Measurements from ENCODE around the gene C4A. TPM values are rescaled to one million over a fixed set of nuclear protein-coding genes. Genes with fewer than 3 reads are reported as not detected.

The C4A gene
- total and polyA plus RNA-seq, 2 of the 4 experiments (the other 2 are of a cell fraction) = 0.90 to 3.8 TPM

DNA sequence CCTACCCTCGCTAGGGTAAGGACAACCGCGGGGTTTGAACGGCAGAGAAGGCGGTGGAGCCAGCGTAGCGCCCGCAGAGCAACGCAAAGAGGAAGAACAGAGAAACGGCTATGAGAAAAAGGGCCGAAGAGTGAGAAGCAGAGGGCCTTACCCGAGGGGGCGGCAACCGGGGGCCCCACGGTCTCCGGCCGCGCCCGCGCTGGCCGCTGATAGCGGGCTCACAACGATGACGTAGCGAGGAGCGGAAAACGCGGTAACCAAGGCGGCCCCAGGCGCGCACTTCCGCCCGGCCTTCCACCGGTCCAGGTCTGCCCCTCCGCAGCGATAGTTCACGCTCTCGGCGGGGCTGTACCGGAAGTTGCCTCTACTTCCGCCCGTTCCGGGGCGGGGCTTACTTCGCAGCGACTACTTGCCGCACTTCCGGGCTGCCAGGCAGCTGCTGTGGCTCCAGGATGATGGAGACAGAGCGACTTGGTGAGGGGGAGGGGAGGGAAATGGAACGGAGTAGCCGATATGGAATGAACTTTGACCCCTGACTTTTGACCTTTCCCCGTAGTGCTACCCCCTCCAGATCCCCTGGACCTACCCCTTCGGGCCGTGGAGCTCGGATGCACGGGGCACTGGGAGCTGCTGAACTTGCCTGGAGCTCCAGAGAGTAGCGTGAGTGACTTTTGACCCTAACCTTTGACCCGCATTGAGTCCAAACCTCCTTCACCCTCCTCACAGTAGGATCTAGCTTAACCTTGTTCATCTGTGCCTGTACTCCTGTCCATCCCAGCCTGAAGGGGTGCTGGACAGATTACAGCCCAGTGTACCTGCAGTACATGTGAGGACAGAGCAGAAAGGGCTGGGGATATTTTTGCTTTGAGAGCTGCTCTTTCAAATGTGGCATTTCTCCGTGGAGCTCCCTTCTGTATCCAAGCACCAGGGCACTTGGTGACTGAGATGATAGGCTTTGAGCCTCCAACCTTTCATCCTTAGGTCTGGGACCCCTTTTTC lies 22.8 kb upstream of the C4A start, which contains the start of the genes NELFE and SKIC2 (continued):
- TF ChIP-seq MAFK (IDR thresholded peaks at IDR 0.05; ENCODE audit: low read depth, low read length) (no peak; the same call in 1 of the 2 replicates), NFE2L2 (IDR thresholded peaks at IDR 0.05; ENCODE audit: low read depth, low read length) (0 out of 2 replicates have a peak, but pooled peaks have one; percentile 1)
- TF ChIP-seq, protein P1, sequence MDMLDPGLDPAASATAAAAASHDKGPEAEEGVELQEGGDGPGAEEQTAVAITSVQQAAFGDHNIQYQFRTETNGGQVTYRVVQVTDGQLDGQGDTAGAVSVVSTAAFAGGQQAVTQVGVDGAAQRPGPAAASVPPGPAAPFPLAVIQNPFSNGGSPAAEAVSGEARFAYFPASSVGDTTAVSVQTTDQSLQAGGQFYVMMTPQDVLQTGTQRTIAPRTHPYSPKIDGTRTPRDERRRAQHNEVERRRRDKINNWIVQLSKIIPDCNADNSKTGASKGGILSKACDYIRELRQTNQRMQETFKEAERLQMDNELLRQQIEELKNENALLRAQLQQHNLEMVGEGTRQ (IDR thresholded peaks at IDR 0.05; ENCODE audit: low read depth, low read length) = no peak

DNA sequence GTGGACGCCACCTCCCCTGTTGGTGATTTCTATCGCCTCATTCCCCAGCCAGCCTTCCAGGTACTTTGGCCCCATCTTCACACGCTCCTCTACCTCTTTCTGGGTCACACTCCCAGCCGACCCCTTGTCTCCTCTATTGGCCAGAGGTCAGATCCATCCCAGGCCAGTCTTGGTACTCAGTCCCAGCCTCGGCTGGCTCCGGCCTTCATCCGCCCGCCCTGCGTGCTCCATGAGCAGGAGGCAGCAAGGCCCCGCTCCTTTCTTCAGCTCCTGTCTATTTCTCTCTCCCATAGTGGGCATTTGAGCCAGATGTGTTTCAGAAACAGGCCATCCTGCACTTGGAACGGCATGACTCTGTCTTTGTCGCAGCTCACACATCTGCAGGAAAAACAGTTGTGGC lies 20.2 kb upstream of the C4A start:
- no peak overlapping the region for H3K56ac ChIP-seq (ENCODE audit: extremely low read depth, insufficient read depth, low read length)
- ChIA-PET POLR2A (ENCODE audit: unreplicated experiment) (no interaction called here), CTCF (no interaction called here)
- H3K4ac ChIP-seq (ENCODE audit: low read depth, low read length) = no peak overlapping the region
- no peaks in the 10 kb centered on the region for H3K27me3 ChIP-seq (ENCODE audit: control insufficient read depth, insufficient read depth, low read length)
- no peak overlapping the region for H3K4me2 ChIP-seq (ENCODE audit: low read depth, low read length)
- TF ChIP-seq NFE2L2 (IDR thresholded peaks at IDR 0.05; ENCODE audit: low read depth, low read length) (no peak), MAFK (IDR thresholded peaks at IDR 0.05; ENCODE audit: low read depth, low read length) (no peak), CHD1 (IDR thresholded peaks at IDR 0.05; ENCODE audit: low read depth, low read length) (no peak), MAZ (IDR thresholded peaks at IDR 0.05; ENCODE audit: borderline replicate concordance, low read depth, low read length) (no peak), POLR2A (IDR thresholded peaks at IDR 0.05; ENCODE audit: low read depth, low read length) (no peak), RFX5 (IDR thresholded peaks at IDR 0.05; ENCODE audit: low read depth, low read length) (no peak), RAD21 (IDR thresholded peaks at IDR 0.05; ENCODE audit: low read length) (no peak), MXI1 (IDR thresholded peaks at IDR 0.05; ENCODE audit: borderline replicate concordance, low read depth, low read length) (no peak), RCOR1 (IDR thresholded peaks at IDR 0.05; ENCODE audit: insufficient replicate concordance, low read length) (no peak), BHLHE40 (IDR thresholded peaks at IDR 0.05; ENCODE audit: low read depth, low read length) (no peak), CEBPB (IDR thresholded peaks at IDR 0.05; ENCODE audit: low read depth, low read length) (no peak), FOS (IDR thresholded peaks at IDR 0.05; ENCODE audit: low read depth, low read length) (no peak)
- TF ChIP-seq, protein P2, sequence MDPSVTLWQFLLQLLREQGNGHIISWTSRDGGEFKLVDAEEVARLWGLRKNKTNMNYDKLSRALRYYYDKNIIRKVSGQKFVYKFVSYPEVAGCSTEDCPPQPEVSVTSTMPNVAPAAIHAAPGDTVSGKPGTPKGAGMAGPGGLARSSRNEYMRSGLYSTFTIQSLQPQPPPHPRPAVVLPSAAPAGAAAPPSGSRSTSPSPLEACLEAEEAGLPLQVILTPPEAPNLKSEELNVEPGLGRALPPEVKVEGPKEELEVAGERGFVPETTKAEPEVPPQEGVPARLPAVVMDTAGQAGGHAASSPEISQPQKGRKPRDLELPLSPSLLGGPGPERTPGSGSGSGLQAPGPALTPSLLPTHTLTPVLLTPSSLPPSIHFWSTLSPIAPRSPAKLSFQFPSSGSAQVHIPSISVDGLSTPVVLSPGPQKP (IDR thresholded peaks at IDR 0.05; ENCODE audit: borderline replicate concordance, low read depth, low read length) = no peak
- intact Hi-C loops (cut with micrococcal nuclease) (no loop called here), dilution Hi-C loops (cut with HindIII; ENCODE audit: low sequenced_read_pairs, unreplicated experiment) (no loop called here), in situ Hi-C loops (cut with MboI; ENCODE audit: low sequenced_read_pairs) (no loop called here)
- H3K18ac ChIP-seq (ENCODE audit: low read depth, low read length) = no peak overlapping the region
- no peak overlapping the region for H3K14ac ChIP-seq (replicated peaks; ENCODE audit: low read depth, low read length)
- peak overlapping the region; percentile 67 for H2AK9ac ChIP-seq (replicated peaks; ENCODE audit: low read depth, low read length, poor library complexity)
- H2BK120ac ChIP-seq (ENCODE audit: low read depth, low read length) = no peak overlapping the region
- no TSS peak for BruUV-seq (replicated peaks)
- H3K23ac ChIP-seq (ENCODE audit: low read depth, low read length) = no peak overlapping the region
- no peak overlapping the region for H2AFZ ChIP-seq (replicated peaks; ENCODE audit: low read length, poor library complexity)
- H3K9ac ChIP-seq (ENCODE audit: low read depth, low read length) = no peak overlapping the region
- H4K5ac ChIP-seq (ENCODE audit: low read depth, low read length) = no peak overlapping the region
- H3K36me3 ChIP-seq (ENCODE audit: control insufficient read depth, insufficient read depth, low read length) = peaks cover 52% of the 10 kb centered on the region
- no peak overlapping the region for H2BK20ac ChIP-seq (ENCODE audit: low read depth, low read length)
- H2BK15ac ChIP-seq (ENCODE audit: low read depth, low read length) = no peak overlapping the region
- H4K20me1 ChIP-seq (ENCODE audit: insufficient read depth, low read length) = no peaks in the 10 kb centered on the region
- H3K9me1 ChIP-seq (ENCODE audit: insufficient read depth, low read length) = peaks cover 11% of the 10 kb centered on the region
- H4K91ac ChIP-seq (ENCODE audit: insufficient read depth, low read depth, low read length) = no peak overlapping the region
- ATAC-seq (ENCODE audit: low read depth) = no peak
- no peak overlapping the region for H2AK5ac ChIP-seq (ENCODE audit: low read depth, low read length)
- no peak for DNase-seq
- no peak overlapping the region for H4K8ac ChIP-seq (ENCODE audit: low read depth in 2 of 2, low read length in 2 of 2)
- no peaks in the 10 kb centered on the region for H3K9me3 ChIP-seq (ENCODE audit: control insufficient read depth, insufficient read depth, low read length)
- no peak overlapping the region for H3K4me3 ChIP-seq (ENCODE audit: insufficient read depth, low read depth, low read length)
- H3K4me1 ChIP-seq (ENCODE audit: control insufficient read depth, insufficient read depth, low read length) = peaks cover 7% of the 10 kb centered on the region; the same call in 1 of the 2 replicates
- WGBS, 2 experiments (ENCODE audit: extremely low coverage in 2 of 2, insufficient read length in 1 of 2) = 71% methylated on average over 3 of the region's 12 CpGs; no CpG with 5 or more reads in 1 of the 2 experiments
- no peak overlapping the region for H3K27ac ChIP-seq (ENCODE audit: insufficient read depth, low read length)
- no peak overlapping the region for H2BK5ac ChIP-seq (ENCODE audit: low read depth, low read length, poor library complexity, severe bottlenecking)
- peaks cover 32 to 43% of the 10 kb centered on the region in 2 experiments for H3K79me1 ChIP-seq (ENCODE audit: low read depth in 1 of 2, low read length in 2 of 2)
